Ecto neural progenitor cell (in vitro differentiated cells): Measurements from ENCODE around the gene RERE.

Experiments used
- DNase-seq: peaks from one replicate; pipeline ENCODE4 v3.0.0-alpha.2; 2018; ENCODE audit warnings: low spot score

RERE gene

GRCh38 chr1:8349473-8349865 is 468.0 kb downstream of the RERE start:
- no peak for DNase-seq

- DNase-seq = peak; percentile 86
Observed at GRCh38 chr1:8348777-8349472, 468.5 kb downstream of the RERE start.

DNA sequence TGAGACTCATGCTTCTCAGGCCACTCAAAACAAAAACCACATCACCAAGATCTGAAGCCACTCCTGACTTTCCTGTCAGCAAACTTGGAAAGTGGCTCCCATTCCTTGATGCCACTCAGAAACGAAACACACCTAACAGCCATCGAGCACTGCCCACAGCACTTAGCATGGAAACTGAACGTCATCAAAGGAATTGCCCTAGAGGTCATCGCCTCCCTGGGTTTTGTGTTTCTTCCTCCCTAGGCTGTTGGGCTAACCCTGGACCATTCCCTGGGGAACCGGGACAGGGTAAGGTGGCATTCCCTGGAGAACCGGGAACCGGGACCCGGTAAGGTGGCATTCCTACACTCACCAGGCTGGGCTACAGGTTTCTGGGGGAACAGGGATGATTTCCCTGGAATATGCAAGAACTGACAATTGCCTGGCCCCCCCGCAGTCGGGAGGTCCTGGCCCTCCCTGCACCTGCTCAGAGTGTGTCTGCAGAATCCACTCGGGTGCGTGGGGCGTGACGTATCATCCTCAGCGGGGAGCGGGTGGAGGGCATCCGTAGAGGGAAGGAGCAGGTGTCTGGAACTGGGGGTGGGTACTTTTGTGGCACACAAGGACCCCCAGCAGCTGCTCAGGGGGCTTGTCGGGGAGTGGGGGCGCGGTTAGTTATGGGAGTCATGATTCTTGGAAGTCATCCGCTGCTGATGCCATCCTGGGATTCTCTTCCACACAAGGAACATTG is 469.2 kb downstream of the RERE start:
- DNase-seq = no peak

DNA sequence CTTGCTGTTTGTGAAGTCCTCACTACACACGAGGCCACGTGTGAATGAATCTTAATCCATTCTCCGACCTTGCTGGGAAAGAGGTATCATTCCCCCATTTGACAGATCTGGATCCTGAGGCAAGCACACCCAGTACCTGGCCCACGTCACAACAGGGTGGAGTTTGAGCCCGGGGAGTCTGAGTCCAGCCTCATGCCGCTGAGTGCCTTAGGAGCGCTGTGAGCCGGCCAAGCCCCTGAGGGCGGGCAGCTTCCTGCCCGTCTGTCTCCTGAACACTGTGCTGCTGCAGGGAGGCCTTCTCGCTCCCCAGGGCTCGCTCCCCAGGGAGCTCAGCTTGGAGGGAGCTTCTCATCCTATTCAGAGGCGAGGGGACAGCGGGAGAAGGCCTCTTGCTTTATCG is 469.8 kb downstream of the RERE start:
- DNase-seq = no peak

GRCh38 chr1:8345621-8346415 is 471.6 kb downstream of the RERE start:
- DNase-seq = no peak

GRCh38 chr1:8344893-8345507 is 472.4 kb downstream of the RERE start:
- DNase-seq = no peak

DNA sequence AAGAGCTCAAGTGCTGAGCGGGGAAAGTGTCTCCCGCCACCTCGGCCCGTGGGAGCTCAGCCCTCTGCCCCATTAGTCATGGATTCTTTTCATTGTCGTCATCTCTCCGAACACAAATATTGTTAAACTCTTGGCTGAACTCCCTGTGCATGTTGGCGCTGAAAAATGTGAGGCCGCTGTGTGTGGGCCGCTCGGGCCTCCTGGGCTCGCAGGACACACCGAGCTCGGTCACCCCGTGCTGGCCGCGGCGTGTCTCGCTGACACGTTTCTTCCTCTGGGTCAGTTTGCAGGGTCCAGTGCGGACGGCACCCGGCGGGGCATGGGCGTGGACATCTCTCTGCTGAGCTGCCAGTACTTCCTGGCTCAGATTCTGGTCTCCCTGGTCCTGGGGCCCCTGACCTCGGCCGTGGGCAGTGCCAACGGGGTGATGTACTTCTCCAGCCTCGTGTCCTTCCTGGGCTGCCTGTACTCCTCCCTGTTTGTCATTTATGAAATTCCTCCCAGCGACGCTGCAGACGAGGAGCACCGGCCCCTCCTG is 473.9 kb downstream of the RERE start:
- DNase-seq = no peak

- DNase-seq = no peak
Observed at GRCh38 chr1:8343044-8343443, 474.4 kb downstream of the RERE start.

DNA sequence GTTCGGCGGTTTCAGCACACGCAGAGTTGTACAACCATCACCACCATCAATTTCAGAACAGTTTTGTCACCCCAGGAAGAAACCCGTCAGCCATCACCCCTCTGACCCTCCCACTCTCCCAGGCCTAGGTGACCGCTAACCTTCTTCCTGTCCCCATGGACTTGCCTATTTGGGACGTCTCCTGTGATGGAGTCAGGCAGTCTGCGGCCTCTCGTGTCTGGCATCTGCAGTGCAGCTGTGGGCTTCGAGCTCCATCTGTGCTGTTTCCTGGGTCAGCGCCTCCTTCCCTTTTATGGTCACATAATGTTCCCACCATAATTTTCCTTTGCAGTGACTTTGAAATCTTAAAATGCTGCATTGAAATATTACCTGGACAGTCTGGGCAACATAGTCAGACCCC is 475.1 kb downstream of the RERE start:
- DNase-seq = no peak

DNA sequence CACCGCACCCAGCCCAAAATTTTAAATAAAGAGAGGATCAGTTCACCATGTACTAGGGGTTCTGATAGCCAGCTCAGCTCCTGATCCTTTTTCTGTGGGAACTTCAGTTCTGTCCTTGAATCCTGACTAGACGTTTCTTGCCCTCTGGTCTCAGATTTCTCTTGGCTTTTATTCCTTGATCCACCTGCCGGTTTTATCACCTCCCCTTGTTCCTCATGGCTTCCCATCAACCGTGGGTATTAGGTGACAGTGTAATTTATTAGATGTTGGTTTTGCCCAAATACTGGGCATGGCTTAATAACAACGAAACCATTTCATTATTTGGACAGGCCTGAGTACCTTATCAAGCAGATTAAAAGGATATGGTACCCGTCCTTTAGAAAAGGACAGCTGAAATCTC is 477.0 kb downstream of the RERE start:
- DNase-seq = no peak

DNA sequence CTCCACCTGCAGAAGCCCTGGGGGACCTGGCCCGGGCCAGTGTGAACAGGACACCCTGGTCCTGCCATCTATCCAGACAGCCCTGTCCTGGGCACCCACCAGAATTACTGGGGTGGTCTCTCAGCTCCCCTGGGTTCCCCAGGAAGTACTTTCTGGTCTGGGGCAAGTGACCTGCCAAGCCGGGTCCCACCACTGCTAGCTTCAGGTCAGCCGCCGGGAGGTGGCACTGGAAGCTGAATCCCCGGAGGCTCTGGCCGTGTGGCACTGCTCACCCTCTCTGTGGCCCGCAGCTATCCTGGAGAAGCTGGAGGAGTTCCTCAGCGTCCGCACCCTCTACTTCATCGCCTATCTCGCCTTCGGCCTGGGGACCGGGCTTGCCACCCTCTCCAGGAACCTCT is 478.2 kb downstream of the RERE start:
- DNase-seq = no peak

DNA sequence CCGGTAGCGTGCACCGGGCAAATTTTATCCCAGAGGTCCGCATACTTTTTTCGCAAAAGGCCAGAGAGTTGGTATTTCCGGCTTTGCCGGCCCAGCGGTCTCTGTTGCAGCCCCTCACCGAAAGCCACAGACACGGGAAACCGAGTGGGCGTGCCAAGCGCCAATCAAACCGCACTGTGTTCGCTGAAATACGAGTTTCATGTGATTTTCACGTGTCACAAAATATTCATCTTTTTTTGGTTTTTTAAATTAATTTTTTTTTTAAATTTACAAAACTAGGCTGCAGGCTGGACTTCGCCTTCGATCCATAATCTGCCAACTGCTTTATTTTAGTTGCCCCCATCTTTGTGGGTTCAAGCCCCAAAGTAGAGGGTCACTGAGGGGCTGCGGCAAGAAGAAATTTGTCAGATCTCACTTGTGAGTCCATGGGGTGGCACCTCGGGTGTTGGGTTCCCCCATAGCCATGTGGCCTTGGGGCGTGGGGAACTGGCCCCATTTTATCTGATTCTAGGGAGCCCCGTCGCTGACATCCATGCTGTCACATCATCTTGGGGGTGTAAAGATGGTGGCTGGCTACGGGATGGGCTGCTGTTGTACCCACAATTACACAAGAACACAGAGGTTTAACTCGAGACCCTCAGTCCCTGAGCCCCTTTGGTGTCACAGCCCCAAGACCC is 478.8 kb downstream of the RERE start:
- DNase-seq = no peak

DNA sequence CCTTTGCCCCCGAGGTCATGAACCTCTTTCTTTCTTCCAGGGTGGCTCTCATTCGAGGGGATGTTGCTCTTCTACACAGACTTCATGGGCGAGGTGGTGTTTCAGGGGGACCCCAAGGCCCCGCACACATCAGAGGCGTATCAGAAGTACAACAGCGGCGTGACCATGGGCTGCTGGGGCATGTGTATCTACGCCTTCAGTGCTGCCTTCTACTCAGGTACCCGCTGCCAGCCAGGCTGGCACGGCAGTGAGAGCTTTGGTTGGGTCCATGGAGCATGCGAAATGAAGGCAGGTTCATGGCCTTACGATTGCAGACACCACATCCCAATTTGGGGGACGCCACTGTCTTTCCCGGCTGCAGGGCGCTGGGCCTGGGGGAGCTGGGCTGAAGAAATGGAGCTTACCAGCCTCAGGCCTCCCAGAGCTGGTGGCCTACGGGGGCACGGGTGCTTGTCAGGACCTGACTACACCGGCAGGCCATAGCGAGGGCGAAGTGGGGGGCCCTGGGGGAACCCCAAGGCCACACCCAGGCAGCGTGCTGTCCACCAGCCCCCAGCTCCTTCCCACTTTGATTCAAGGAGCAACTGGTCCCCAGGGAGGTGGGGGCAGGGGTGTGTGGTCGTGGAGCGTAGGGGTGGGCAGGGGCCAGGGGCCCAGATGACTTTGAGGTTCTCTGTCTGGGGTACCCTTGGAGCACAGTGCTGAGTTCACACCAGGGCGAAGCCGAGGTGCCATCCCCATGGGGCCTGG is 479.5 kb downstream of the RERE start:
- no peak for DNase-seq

DNA sequence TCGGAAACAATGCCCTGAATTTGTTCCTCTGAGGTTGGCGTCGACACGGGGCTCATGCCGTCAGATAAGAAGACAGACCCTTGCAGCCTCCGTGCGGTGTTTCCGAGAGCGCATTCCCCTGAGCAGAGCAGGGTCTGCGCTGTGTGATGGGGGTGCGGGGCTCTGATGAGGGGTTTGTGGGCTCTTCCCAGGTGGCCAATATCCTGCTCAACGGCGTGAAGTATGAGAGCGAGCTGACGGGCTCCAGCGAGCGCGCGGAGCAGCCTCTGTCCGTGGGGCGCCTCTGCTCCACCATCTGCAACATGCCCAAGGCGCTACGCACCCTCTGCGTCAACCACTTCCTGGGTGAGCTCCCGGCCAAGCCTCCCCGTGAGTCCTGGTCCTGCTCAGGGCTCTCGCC is 482.2 kb downstream of the RERE start:
- DNase-seq = no peak

DNA sequence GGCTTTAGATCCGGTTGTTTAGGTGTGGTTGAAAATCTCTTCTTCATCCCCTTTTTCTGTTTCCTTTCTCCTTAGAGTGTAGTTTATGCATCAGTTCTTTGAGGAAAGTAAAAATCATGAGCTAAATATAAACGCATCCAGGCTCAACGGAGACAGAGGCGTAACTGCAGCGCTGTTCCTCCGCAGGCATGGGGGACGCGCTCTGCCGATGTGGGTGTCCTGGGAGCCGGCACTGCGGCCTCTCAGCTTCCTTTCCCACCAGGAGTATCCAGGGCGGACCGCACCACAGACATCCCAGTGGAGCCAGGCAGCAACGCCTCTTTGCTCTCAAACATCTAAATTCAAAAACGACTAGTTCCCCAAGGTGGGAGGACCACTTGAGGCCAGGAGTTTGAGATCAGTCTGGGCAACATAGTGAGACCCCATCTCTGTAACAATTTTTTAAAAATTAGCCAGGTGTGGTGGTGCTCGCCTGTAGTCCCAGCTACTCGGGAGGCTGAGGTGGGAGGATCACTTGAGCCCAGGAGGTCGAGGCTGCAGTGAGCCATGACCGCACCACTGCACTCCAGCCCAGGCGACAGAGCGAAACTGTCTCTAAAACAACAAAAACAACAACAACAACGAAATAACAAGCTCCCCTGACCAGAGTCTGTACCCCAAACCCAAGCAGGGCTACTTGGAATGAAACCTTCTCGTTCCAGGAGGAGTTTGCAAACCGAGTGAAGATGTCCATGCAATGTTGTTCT is 483.2 kb downstream of the RERE start:
- DNase-seq = no peak

DNA sequence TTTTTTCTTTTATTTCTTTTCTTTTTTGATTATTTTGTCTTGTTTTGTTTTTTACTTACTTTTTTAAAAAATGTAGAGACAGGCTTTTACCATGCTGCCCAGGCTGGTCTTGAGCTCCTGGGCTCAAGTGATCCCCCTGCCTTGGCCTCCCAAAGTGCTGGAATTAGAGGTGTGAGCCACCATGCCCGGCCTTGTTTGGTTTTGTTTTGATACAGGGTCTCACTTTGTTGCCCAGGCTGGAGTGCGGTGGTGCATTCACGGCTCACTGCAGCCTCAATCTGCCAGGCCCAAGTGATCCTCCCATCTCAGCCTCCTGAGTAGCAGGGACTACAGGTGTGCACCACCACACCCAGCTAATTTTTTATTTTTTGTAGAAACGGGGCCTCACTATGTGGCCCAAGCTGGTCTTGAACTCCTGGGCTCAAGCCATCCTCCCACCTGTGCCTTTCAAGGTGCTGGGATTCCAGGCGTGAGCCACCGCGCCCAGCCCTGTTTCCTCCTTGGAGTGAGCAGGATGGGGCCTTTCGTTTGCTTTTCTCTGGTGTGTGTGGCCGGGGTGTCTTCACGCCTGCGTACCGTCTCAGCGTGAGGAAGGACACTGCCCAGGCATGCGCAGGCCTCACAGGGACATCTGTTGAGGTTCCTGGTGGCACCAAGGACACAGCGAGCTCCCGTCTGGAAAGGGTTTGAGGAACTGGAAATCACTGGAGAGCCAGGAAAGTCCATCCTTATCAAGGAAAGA is 484.0 kb downstream of the RERE start:
- DNase-seq = no peak

GRCh38 chr1:8332806-8333205 is 484.6 kb downstream of the RERE start:
- DNase-seq = no peak

DNA sequence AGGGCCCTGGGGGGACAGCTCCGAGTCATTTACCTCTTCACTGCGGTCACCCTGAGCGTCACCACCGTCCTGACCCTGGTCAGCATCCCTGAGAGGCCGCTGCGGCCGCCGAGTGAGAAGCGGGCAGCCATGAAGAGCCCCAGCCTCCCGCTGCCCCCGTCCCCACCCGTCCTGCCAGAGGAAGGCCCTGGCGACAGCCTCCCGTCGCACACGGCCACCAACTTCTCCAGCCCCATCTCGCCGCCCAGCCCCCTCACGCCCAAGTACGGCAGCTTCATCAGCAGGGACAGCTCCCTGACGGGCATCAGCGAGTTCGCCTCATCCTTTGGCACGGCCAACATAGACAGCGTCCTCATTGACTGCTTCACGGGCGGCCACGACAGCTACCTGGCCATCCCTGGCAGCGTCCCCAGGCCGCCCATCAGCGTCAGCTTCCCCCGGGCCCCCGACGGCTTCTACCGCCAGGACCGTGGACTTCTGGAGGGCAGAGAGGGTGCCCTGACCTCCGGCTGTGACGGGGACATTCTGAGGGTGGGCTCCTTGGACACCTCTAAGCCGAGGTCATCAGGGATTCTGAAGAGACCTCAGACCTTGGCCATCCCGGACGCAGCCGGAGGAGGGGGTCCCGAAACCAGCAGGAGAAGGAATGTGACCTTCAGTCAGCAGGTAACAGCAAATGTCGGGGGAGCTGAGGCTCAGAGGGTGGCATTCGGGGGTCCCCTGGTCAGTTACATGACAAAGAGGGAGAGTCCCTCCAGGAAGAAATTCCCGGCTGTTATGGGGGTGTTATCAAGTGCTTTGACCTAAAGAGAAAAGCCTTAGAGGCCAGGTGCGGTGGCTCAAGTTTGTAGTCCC is 486.9 kb downstream of the RERE start:
- peak; percentile 42 for DNase-seq

- peak; percentile 31 for DNase-seq
Observed at GRCh38 chr1:8329858-8330257, 487.6 kb downstream of the RERE start.
